ENCODE measurements around the gene SMCO1. TPM values are rescaled to one million over a fixed set of nuclear protein-coding genes. Genes with fewer than 3 reads are reported as not detected.

Gene SMCO1
- total RNA-seq, 4 donors from 2014 or later, result 0.46 to 2.2 (median 1.5) TPM

DNA sequence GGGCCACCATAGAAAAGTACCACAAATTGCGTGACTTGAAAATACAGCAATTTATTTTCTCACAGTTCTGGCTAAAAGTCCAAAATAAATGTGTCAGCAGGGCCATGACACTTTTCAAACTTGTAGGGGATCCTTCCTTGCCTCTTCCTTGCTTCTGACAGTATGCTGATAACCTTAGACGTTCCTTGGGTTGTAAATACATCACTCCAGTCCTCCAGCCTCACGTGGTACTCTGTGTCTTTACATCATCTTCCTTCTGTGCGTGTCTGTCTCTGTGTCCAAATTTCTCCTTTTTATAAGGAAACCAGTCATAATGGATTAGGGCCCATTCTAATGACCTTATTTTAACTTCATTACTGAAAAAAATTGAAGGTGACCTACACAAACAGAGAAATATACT lies 19.0 kb downstream of the SMCO1 start:
- H3K9me3 ChIP-seq, result no peaks in the 10 kb centered on the region
- no peak for TF ChIP-seq POLR2A (IDR thresholded peaks at IDR 0.05)
- TF ChIP-seq, protein P1, sequence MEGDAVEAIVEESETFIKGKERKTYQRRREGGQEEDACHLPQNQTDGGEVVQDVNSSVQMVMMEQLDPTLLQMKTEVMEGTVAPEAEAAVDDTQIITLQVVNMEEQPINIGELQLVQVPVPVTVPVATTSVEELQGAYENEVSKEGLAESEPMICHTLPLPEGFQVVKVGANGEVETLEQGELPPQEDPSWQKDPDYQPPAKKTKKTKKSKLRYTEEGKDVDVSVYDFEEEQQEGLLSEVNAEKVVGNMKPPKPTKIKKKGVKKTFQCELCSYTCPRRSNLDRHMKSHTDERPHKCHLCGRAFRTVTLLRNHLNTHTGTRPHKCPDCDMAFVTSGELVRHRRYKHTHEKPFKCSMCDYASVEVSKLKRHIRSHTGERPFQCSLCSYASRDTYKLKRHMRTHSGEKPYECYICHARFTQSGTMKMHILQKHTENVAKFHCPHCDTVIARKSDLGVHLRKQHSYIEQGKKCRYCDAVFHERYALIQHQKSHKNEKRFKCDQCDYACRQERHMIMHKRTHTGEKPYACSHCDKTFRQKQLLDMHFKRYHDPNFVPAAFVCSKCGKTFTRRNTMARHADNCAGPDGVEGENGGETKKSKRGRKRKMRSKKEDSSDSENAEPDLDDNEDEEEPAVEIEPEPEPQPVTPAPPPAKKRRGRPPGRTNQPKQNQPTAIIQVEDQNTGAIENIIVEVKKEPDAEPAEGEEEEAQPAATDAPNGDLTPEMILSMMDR (IDR thresholded peaks at IDR 0.05 in 4 of 5, conservative IDR thresholded peaks at IDR 0.05 in 1 of 5), result no peak
- no peaks in the 10 kb centered on the region for H3K36me3 ChIP-seq
- no peak for DNase-seq
- no peak overlapping the region for H3K4me3 ChIP-seq
- intact Hi-C loops (cut with DNase I; ENCODE audit: low total_unique reads) (no loop called here), in situ Hi-C loops (cut with MboI; ENCODE audit: low sequenced_read_pairs in 4 of 4) (no loop called here)
- peaks cover 21 to 27% of the 10 kb centered on the region in 2 donors for H3K4me1 ChIP-seq
- ATAC-seq, result no peak
- H3K27ac ChIP-seq, result no peak overlapping the region
- no peaks in the 10 kb centered on the region for H3K27me3 ChIP-seq

DNA sequence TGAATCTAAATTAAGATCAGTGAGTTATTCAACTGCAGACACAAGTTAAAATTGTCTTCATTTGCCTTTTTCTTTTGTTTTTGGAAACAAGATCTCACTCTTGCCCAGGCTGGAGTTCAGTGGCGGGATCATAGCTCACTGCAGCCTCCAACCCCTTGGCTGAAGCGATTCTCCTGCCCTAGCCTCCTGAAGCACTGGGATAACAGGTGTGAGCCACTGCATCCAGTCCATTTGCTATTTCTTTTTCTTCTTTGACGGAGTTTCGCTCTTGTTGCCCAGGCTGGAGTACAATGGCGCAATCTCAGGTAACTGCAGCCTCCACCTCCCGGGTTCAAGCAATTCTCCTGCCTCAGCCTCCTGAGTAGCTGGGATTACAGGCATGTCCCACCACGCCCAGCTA lies 21.9 kb downstream of the SMCO1 start:
- no peak for DNase-seq
- Histone ChIP-seq H3K9me3 (no peaks in the 10 kb centered on the region), H3K4me1 (peaks cover 5 to 17% of the 10 kb centered on the region in 2 donors), H3K36me3 (no peaks in the 10 kb centered on the region), H3K27ac (no peak overlapping the region), H3K27me3 (no peaks in the 10 kb centered on the region), H3K4me3 (no peak overlapping the region)
- intact Hi-C loops (cut with DNase I; ENCODE audit: low total_unique reads) (no loop called here), in situ Hi-C loops (cut with MboI; ENCODE audit: low sequenced_read_pairs in 4 of 4) (no loop called here)
- ATAC-seq, result no peak
- no peak for TF ChIP-seq POLR2A (IDR thresholded peaks at IDR 0.05)

DNA sequence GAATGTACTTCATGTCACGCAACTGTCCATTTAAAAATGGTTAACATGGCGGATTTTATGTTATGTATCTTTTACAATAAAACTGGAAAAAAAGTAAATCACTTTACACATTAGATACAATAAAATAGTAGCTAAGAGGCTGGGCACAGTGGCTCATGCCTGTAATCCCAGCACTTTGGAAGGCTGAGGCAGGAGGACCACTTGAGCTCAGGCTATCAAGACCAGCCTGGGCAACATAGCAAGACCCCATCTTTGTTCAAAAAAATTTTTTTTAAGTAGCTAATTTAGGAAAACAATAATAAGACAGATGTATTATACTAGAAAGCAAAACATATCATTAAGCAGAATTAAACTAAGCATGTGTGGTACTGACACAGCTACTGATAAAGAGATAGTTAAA lies 23.1 kb downstream of the SMCO1 start:
- Histone ChIP-seq H3K9me3 (no peaks in the 10 kb centered on the region), H3K36me3 (peaks cover 0 to 6% of the 10 kb centered on the region in 2 donors), H3K4me3 (no peak overlapping the region), H3K27me3 (no peaks in the 10 kb centered on the region), H3K27ac (no peak overlapping the region), H3K4me1 (peaks cover 5 to 17% of the 10 kb centered on the region in 2 donors)
- no peak for ATAC-seq
- DNase-seq, result no peak
- TF ChIP-seq POLR2A (IDR thresholded peaks at IDR 0.05), result no peak
- TF ChIP-seq, protein P1 (IDR thresholded peaks at IDR 0.05 in 4 of 5, conservative IDR thresholded peaks at IDR 0.05 in 1 of 5), result no peak
- in situ Hi-C loops (cut with MboI; ENCODE audit: low sequenced_read_pairs in 4 of 4) (no loop called here), intact Hi-C loops (cut with DNase I; ENCODE audit: low total_unique reads) (no loop called here)

DNA sequence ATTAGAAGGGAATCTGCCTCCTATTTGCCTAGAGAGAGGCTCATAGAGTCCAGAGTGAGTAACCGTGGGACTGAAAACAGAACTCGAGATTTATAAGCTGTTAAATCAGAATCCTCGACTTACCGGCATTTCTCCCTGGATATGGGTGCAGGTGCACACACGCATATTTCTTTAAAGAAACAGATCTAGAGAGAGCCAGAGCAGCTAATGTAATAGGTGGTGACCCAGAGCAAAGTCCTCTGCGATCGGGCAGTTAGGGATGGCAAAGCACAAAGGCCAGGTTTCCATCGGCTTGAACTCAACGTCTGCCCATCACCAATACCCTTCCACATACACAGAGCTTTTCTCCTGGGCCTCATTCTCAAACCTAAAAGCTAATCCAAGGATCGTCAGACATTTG lies 25.4 kb downstream of the SMCO1 start:
- Histone ChIP-seq H3K4me3 (no peak overlapping the region), H3K27ac (no peak overlapping the region), H3K4me1 (peaks cover 0 to 6% of the 10 kb centered on the region in 2 donors), H3K36me3 (peaks cover 0 to 29% of the 10 kb centered on the region in 2 donors), H3K27me3 (no peaks in the 10 kb centered on the region), H3K9me3 (no peaks in the 10 kb centered on the region)
- DNase-seq (no peak), ATAC-seq (no peak)
- in situ Hi-C loops (cut with MboI; ENCODE audit: low sequenced_read_pairs in 4 of 4), result no loop called here
- TF ChIP-seq, protein P1 (IDR thresholded peaks at IDR 0.05 in 4 of 5, conservative IDR thresholded peaks at IDR 0.05 in 1 of 5), result no peak
- no peak for TF ChIP-seq POLR2A (IDR thresholded peaks at IDR 0.05)
- intact Hi-C loops (cut with DNase I; ENCODE audit: low total_unique reads), result no loop called here

- TF ChIP-seq, protein P1 (IDR thresholded peaks at IDR 0.05 in 4 of 5, conservative IDR thresholded peaks at IDR 0.05 in 1 of 5), result peak; percentile 40 to 70 (median 55)
- TF ChIP-seq POLR2A (IDR thresholded peaks at IDR 0.05), result no peak
- in situ Hi-C loops (cut with MboI; ENCODE audit: low sequenced_read_pairs in 4 of 4) (no loop called here), intact Hi-C loops (cut with DNase I; ENCODE audit: low total_unique reads) (loop anchor here (1.0 kb wide), 1 partner anchor 33 kb away; no protein-coding TSS in a partner anchor)
- H3K9me3 ChIP-seq, result no peaks in the 10 kb centered on the region
- peaks cover 11 to 61% of the 10 kb centered on the region in 2 donors for H3K36me3 ChIP-seq
- no peaks in the 10 kb centered on the region for H3K27me3 ChIP-seq
- ATAC-seq (no peak), DNase-seq (no peak)
- no peak overlapping the region for H3K4me3 ChIP-seq
- H3K27ac ChIP-seq, result no peak overlapping the region
- peaks cover 0 to 6% of the 10 kb centered on the region in 2 donors for H3K4me1 ChIP-seq
Observed at GRCh38 chr3:196486263-196486662, 28.9 kb downstream of the SMCO1 start.
